K562 (cell line): ENCODE measurements around the gene OR6S1. TPM values are rescaled to one million over a fixed set of nuclear protein-coding genes. Genes with fewer than 3 reads are reported as not detected.

ENCODE experiments used
- ATAC-seq: fragments of 200-7000 bp; cut with Tn5 transposase; 3 replicates; pipeline ENCODE4 v1.9.1; 2020; ENCODE audit warnings: moderate library complexity
- BruUV-seq: library from RNA; stranded (reverse); fragments of 400-500 nt; replicated peaks from 2 replicates; lab custom pipeline; 2021; lab: Mats Ljungman, UMichigan
- CTCF ChIA-PET: fragments of 300-600 bp; formaldehyde crosslinking; extraction: SDS; loops from one replicate; lab custom pipeline; 2021; ENCODE audit warnings: low intra/inter-chr PET ratio; lab: Yijun Ruan, JAX
- POLR2A ChIA-PET: fragments of 300-600, 350-650 bp; sonication (Branson Sonifier 250); formaldehyde crosslinking; extraction: SDS; loops from one replicate; lab custom pipeline; 2021; ENCODE audit warnings: antibody characterized with exemption, inconsistent platforms; lab: Yijun Ruan, JAX
- DNase-seq, 4 experiments: peaks; one replicate each; pipeline versions ENCODE4 v3.0.0 to v3.0.0-alpha.2; 2011 to 2018; ENCODE audit warnings: low spot score in 3 of 4, mixed read lengths in 3 of 4; ENCODE audit errors: extremely low read depth in 1 of 4
- FAIRE-seq: peaks from 2 replicates; lab custom pipeline; 2011; peaks lifted over from hg19 to GRCh38; lab: Jason Lieb, UNC
- H2AFZ ChIP-seq: 2 replicates; pipeline ENCODE4 v1.6.0; 2011; ENCODE audit warnings: low read depth, low read length, control low read depth, inconsistent platforms
- H3K27ac ChIP-seq: fragments of 200-600 bp; 3 replicates; pipeline ENCODE4 v1.8.0; 2011; ENCODE audit warnings: low read depth, mild to moderate bottlenecking, control low read depth, inconsistent platforms, low read length, moderate library complexity, mixed read lengths; ENCODE audit errors: extremely low read depth
- H3K27me3 ChIP-seq, 2 experiments: fragments of 300-600 bp in 1 of 2; 2 replicates in 1 of 2; 3 replicates in 1 of 2; pipeline versions ENCODE4 v1.6.0 to v1.8.0; 2011; ENCODE audit warnings: inconsistent platforms in 2 of 2, low read length in 2 of 2, mild to moderate bottlenecking in 1 of 2, mixed read lengths in 1 of 2, moderate library complexity in 1 of 2; ENCODE audit not compliant: control insufficient read depth in 2 of 2, insufficient read depth in 2 of 2
- H3K36me3 ChIP-seq: fragments of 300-600 bp; 3 replicates; pipeline ENCODE4 v1.8.0; 2011; ENCODE audit warnings: mild to moderate bottlenecking, low read length, inconsistent platforms; ENCODE audit not compliant: control insufficient read depth, insufficient read depth
- H3K4me1 ChIP-seq, 2 experiments: fragments of 200-600 bp in 1 of 2; replicated peaks in 1 of 2; 2 replicates in 1 of 2; 3 replicates in 1 of 2; pipeline versions ENCODE4 v1.5.1 to v1.8.0; 2011; ENCODE audit warnings: inconsistent platforms in 2 of 2, low read length in 2 of 2, mild to moderate bottlenecking in 1 of 2, mixed read lengths in 1 of 2, moderate library complexity in 1 of 2; ENCODE audit not compliant: control insufficient read depth in 2 of 2, insufficient read depth in 2 of 2
- H3K4me2 ChIP-seq: 2 replicates; pipeline ENCODE4 v1.6.1; 2011; ENCODE audit warnings: low read length, control low read depth, inconsistent platforms, mixed read lengths; ENCODE audit not compliant: insufficient read depth
- H3K4me3 ChIP-seq: fragments of 200-600 bp; sonication (generic), shearing (Covaris generic); 2 replicates; pipeline ENCODE4 v1.5.1; 2016; ENCODE audit warnings: control low read depth, inconsistent platforms
- H3K79me2 ChIP-seq: fragments of 200-600 bp; 3 replicates; pipeline ENCODE4 v1.8.0; 2011; ENCODE audit warnings: low read length, inconsistent platforms; ENCODE audit not compliant: control insufficient read depth, insufficient read depth
- H3K9ac ChIP-seq, 2 experiments: 2 replicates each; pipeline versions ENCODE4 v1.6.0 to v1.6.1; 2011; ENCODE audit warnings: low read depth in 2 of 2, low read length in 2 of 2, control low read depth in 1 of 2, inconsistent platforms in 1 of 2, mild to moderate bottlenecking in 1 of 2, mixed read lengths in 1 of 2; ENCODE audit not compliant: insufficient read depth in 1 of 2
- H3K9me1 ChIP-seq: one replicate; pipeline ENCODE4 v1.6.0; 2011; ENCODE audit warnings: inconsistent platforms, mild to moderate bottlenecking, low read length, moderate library complexity; ENCODE audit not compliant: control insufficient read depth, insufficient read depth
- H3K9me3 ChIP-seq: replicated peaks from 2 replicates; pipeline ENCODE4 v1.5.1; 2011; ENCODE audit warnings: low read depth, low read length, inconsistent platforms; ENCODE audit not compliant: control insufficient read depth, insufficient read depth
- H4K20me1 ChIP-seq: replicated peaks from 2 replicates; pipeline ENCODE4 v1.6.1; 2011; ENCODE audit warnings: low read length, inconsistent platforms, mixed read lengths; ENCODE audit not compliant: control insufficient read depth, insufficient read depth
- DNMT1 ChIP-seq: fragments of 450-650 bp; IDR thresholded peaks from 2 replicates; pipeline ENCODE4 v1.6.1; 2016; ENCODE audit warnings: antibody characterized with exemption, mild to moderate bottlenecking
- HDAC1 ChIP-seq, 2 experiments: fragments of 450-650 bp; IDR thresholded peaks; 2 replicates each; pipeline ENCODE4 v1.6.1; 2016 to 2017; ENCODE audit warnings: inconsistent platforms in 1 of 2, mild to moderate bottlenecking in 1 of 2, moderate library complexity in 1 of 2
- MEIS2 ChIP-seq: fragments of 450-650 bp; IDR thresholded peaks from 2 replicates; pipeline ENCODE4 v1.6.1; 2014; ENCODE audit warnings: mild to moderate bottlenecking; ENCODE audit not compliant: partially characterized antibody
- NCOA6 ChIP-seq: fragments of 450-650 bp; IDR thresholded peaks from 2 replicates; pipeline ENCODE4 v1.6.1; 2017; ENCODE audit warnings: mild to moderate bottlenecking
- PKNOX1 ChIP-seq: fragments of 450-650 bp; IDR thresholded peaks from 2 replicates; pipeline ENCODE4 v1.6.1; 2016
- TFE3 ChIP-seq: fragments of 450-650 bp; formaldehyde crosslinking; IDR thresholded peaks from 2 replicates; pipeline ENCODE4 v1.4.0; 2020; ENCODE audit warnings: mild to moderate bottlenecking, mixed read lengths
- WGBS: fragments of 100-300 bp; shearing (Covaris generic); methylation state at CpG from one replicate; pipeline ENCODE4 v1.1.6; 2016; ENCODE audit warnings: low coverage, mixed read lengths; ENCODE audit not compliant: insufficient coverage; ENCODE audit errors: missing lambda C conversion rate; 5-methylcytosine and 5-hydroxymethylcytosine counted together
- in situ Hi-C: fragments of 300-500 bp; cut with MboI; formaldehyde crosslinking; loops from 4 replicates; pipeline ENCODE4 v1.15.0; 2018; ENCODE audit warnings: inconsistent platforms, mixed read lengths
- intact Hi-C: fragments of 100-400 bp; cut with micrococcal nuclease; formaldehyde crosslinking; loops from 2 replicates; pipeline ENCODE4 v1.14.2; 2022
- polyA plus RNA-seq, 8 experiments: library from polyadenylated mRNA; depleted of rRNA in 4 of 8; stranded (reverse) in 5 of 8; unstranded in 3 of 8; fragments of >200 nt; fragmentation: Nextera tagmentation in 2 of 8; fragmentation: Illumina TruSeq in 1 of 8; extraction: Ambion mirVana in 2 of 8; extraction: Trizol in 1 of 8; gene quantifications; 2 replicates each; pipeline versions ENCODE4 v1.2.1 to v1.2.3, GENCODE V29; 2011 to 2014; ENCODE audit warnings: inconsistent platforms in 1 of 8, missing spikeins in 1 of 8
- total RNA-seq, 7 experiments: library from RNA; depleted of rRNA in 6 of 7; stranded (reverse); fragments of >200 nt in 6 of 7; fragmentation: Illumina TruSeq in 2 of 7; extraction: Trizol in 2 of 7; gene quantifications; 2 replicates each; pipeline versions ENCODE4 v1.2.1 to v1.2.3, GENCODE V29; 2011 to 2021; ENCODE audit warnings: low replicate concordance in 1 of 7

Gene OR6S1
- total and polyA plus RNA-seq, 9 of the 15 experiments (the other 6 are each of a cell fraction or from before 2014, with no cell fraction given): not detected

GRCh38 chr14:20657216-20658211 is 16.0 kb upstream of the OR6S1 start (continued):
- TF ChIP-seq DNMT1 (no peak), HDAC1 (IDR thresholded peaks at IDR 0.05) (no peak), NCOA6 (no peak)

- in situ Hi-C loops (no loop called here), intact Hi-C loops (loop anchor here (5.0 kb wide), 1 partner anchor 36 kb away; no protein-coding TSS in a partner anchor)
- FAIRE-seq: no peak
- Histone ChIP-seq H3K36me3 (no peaks in the 10 kb centered on the region), H3K79me2 (no peaks in the 10 kb centered on the region), H3K9me3 (no peaks in the 10 kb centered on the region), H3K27me3 (peaks cover 0 to 31% of the 10 kb centered on the region in 2 experiments; a peak in 2 of 5 replicates), H3K4me1 (peaks cover 11 to 15% of the 10 kb centered on the region in 2 experiments; a peak in 3 of 5 replicates), H3K27ac (no peak overlapping the region), H3K9ac (no peak overlapping the region), H3K9me1 (no peaks in the 10 kb centered on the region), H2AFZ (no peak overlapping the region), H4K20me1 (peaks cover 7% of the 10 kb centered on the region; the same call in 1 of the 2 replicates), H3K4me3 (no peak overlapping the region), H3K4me2 (no peak overlapping the region)
- ChIA-PET CTCF (interaction anchor here (1.8 kb wide), 1 partner anchor 35 kb away, joined by 6 read pairs; no protein-coding TSS in a partner anchor), POLR2A (interaction anchor here (0.6 to 1.3 kb wide), 2 partner anchors 26 to 38 kb away, joined by 3 to 5 read pairs; no protein-coding TSS in a partner anchor)
- no TSS peak for BruUV-seq
- no peak for ATAC-seq
- DNase-seq: no peak
- TF ChIP-seq PKNOX1 (peak; percentile 59), TFE3 (CRISPR knock-in tag) (no peak), MEIS2 (peak; percentile 39)
- 0% methylated on average over 4 of the region's 4 CpGs for WGBS
These were observed 14.8 kb upstream of the OR6S1 start for GRCh38 chr14:20656274-20656673.
